ENCODE results near the gene NOS2.
A peak's percentile ranks its signal among the peaks of the same experiment; 100 is the strongest.
"Not testable (repeated sequence)": the region's sequence is repeated elsewhere in the genome, so short reads cannot be mapped to it uniquely, and the experiment has no call there.

Gene NOS2

GRCh38 chr17:27783440-27784350 is 16.6 kb downstream of the NOS2 start:
- no peak for DNase-seq

GRCh38 chr17:27782791-27783206 is 17.5 kb downstream of the NOS2 start:
- DNase-seq = no peak

DNA sequence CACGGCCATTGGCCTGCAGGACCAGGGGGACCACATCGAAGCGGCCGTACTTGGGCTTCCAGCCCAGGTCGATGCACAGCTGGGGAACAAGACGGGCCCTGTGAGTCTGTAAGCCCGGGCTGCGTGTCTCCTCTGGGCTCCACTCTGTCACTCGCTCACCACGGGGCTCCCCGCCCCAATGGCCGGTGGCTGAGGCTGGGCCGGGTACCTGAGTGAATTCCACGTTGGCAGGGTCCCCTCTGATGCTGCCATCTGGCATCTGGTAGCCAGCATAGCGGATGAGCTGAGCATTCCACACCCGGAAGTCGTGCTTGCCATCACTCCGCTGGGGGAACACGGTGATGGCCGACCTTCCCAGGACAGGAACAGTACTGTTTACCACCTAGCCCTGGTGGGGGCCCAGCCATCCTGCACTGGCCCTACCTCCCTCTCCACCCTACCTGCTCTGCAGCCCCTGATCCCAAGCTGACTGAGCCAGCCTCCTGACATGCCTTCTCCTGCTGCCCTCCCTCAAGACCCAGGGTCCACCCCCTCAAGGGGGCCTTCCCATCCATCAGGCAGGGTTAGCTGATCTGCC is 19.4 kb downstream of the NOS2 start:
- DNase-seq = no peak

GRCh38 chr17:27780092-27780827 is 20.1 kb downstream of the NOS2 start:
- no peak for DNase-seq

GRCh38 chr17:27778183-27778582 is 22.1 kb downstream of the NOS2 start:
- DNase-seq = no peak

GRCh38 chr17:27776882-27777624 is 23.3 kb downstream of the NOS2 start:
- no peak for DNase-seq

DNA sequence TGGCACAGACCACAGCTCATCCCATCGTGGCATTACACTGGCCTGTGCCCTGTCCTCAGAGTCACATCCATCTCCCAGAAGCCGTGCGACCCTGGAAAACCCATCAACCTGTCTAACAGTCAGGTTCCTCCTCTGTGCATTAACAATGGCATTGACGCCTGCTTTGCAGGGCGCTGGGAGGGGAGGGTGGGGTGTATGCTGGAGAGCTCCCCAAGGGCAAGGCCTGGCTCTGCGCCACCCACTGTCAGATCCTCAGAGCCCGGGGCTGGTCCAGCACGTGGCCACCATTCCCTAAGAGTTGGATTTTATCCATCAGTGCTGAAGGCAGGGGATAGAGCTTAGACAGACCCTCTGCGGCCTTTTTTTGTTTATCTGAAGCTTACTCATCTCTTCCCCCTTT is 28.7 kb downstream of the NOS2 start:
- DNase-seq = no peak

- DNase-seq = no peak
Measured at GRCh38 chr17:27770877-27771276, 29.5 kb downstream of the NOS2 start.

- DNase-seq = no peak
Measured at GRCh38 chr17:27768858-27769410, 31.4 kb downstream of the NOS2 start.

- DNase-seq = no peak
Measured at GRCh38 chr17:27766438-27766837, 33.9 kb downstream of the NOS2 start.

GRCh38 chr17:27765353-27765752 is 35.0 kb downstream of the NOS2 start:
- DNase-seq = no peak

- no peak for DNase-seq
Measured at GRCh38 chr17:27764589-27764988, 35.7 kb downstream of the NOS2 start.

DNA sequence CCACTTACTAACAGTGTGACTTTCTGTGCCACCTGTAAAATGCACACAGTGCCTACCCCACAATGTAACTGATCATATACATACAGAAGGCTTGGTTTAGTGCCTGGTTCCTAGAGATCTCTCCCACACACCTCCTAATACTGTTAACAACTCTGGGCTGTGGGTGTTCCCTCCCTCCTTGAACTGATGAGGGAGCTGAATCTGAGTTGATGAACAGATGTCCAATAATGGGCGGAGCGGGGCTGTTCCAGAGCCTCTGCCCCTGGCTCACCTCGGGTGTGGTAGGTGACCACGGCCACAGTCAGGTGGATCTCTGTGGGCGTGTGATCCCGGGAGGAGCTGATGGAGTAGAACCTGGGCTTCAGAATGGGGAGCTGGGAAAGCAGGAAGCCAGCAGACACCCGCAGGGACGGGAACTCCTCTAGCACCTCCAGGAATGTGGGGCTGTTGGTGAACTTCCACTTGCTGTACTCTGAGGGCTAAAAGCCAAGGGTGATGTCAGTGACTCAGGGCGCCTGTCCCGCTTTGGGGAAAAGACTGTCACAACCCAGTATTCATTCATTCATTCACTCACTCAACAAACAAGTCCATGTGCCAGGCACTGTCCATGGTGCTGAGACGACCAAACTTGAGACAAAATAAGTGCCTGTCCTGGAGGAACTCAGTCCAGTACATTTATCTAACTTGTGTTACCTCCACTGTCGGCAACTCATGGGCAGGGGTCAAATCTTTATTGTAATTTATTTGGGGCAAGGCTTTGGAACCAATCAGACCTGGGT is 37.6 kb downstream of the NOS2 start:
- DNase-seq = peak; percentile 34

DNA sequence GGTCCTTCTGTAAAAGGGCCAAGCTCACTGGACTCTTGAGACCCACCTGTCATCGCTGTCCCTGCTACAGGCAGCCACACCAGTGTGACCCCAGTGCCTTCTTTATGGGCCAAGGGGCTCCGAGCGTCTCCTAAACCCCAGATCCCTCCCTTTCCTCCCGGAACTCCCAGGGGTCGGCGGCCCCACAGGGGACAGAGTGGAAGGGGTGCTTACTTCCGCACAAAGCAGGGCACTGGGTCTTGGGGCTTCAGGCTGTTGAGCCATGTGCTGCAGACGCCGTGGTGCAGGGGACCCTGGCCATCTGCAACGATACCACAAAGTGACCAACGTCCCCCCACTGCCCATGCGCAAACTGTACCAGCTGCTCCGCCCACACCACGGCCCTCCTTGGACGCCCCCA is 39.4 kb downstream of the NOS2 start:
- DNase-seq = not testable (repeated sequence)

GRCh38 chr17:27760069-27760885 is 40.1 kb downstream of the NOS2 start:
- DNase-seq = peak; percentile 81

GRCh38 chr17:27759528-27759927 is 40.8 kb downstream of the NOS2 start:
- no peak for DNase-seq

GRCh38 chr17:27756467-27757371 is 43.6 kb downstream of the NOS2 start:
- DNase-seq = peak; percentile 74

- DNase-seq = no peak
Measured at GRCh38 chr17:27755706-27756466, 44.4 kb downstream of the NOS2 start.

GRCh38 chr17:27754549-27754948 is 45.8 kb downstream of the NOS2 start:
- DNase-seq = no peak
